ENCODE measurements around the gene SAP25. TPM values are rescaled to one million over a fixed set of nuclear protein-coding genes. Genes with fewer than 3 reads are reported as not detected.
"Not testable (repeated sequence)": the region's sequence is repeated elsewhere in the genome, so short reads cannot be mapped to it uniquely, and the experiment has no call there.

Gene SAP25
- total RNA-seq, 4 donors from 2014 or later: 2.4 to 8.4 (median 4.6) TPM

DNA sequence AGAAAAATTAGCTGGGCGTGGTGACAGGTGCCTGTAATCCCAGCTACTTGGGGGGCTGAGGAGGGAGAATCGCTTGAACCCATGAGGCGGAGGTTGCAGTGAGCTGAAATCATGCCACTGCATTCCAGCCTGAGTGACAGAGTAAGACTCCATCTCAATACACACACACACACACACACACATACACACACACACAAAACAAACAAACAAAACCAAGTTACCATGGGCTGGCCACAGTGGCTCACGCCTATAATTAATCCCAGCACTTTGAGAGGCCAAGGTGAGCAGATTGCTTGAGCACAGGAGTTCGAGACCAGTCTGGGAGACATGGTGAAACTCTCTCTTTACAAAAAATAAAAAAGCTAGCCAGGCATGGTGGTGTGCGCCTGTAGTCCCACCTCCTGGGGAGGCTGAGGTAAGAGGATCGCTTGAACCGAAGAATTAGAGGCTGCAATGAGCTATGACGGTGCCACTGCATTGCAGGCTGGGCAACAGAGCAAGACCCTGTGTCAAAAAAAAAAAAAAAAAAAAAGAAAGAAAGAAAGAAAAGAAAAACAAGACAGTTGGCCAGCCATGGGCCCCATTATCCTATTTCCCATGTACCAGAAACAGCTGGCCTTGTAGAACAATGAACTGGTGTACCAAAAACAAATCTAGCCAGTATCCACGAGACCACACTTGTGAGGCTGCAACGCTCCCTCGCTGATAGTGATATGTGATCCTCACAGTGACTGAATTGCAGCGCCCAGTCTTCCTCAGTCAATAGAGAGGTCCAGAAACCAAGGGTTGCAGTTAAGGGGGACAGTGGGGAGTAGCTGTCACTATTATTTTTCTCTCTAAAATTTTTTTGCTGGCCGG lies 41.3 kb downstream of the SAP25 start:
- TF ChIP-seq EP300 (IDR thresholded peaks at IDR 0.05): no peak
- no peak for TF ChIP-seq POLR2A (IDR thresholded peaks at IDR 0.05)
- TF ChIP-seq, protein P1, sequence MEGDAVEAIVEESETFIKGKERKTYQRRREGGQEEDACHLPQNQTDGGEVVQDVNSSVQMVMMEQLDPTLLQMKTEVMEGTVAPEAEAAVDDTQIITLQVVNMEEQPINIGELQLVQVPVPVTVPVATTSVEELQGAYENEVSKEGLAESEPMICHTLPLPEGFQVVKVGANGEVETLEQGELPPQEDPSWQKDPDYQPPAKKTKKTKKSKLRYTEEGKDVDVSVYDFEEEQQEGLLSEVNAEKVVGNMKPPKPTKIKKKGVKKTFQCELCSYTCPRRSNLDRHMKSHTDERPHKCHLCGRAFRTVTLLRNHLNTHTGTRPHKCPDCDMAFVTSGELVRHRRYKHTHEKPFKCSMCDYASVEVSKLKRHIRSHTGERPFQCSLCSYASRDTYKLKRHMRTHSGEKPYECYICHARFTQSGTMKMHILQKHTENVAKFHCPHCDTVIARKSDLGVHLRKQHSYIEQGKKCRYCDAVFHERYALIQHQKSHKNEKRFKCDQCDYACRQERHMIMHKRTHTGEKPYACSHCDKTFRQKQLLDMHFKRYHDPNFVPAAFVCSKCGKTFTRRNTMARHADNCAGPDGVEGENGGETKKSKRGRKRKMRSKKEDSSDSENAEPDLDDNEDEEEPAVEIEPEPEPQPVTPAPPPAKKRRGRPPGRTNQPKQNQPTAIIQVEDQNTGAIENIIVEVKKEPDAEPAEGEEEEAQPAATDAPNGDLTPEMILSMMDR (IDR thresholded peaks at IDR 0.05): no peak
- no peaks in the 10 kb centered on the region for H3K27me3 ChIP-seq
- no peaks in the 10 kb centered on the region for H3K9me3 ChIP-seq
- H3K4me1 ChIP-seq: no peaks in the 10 kb centered on the region
- WGBS, 2 donors: 87% methylated on average over 14 of the region's 14 CpGs
- no peak overlapping the region for H3K27ac ChIP-seq
- H3K36me3 ChIP-seq: no peaks in the 10 kb centered on the region
- no peak overlapping the region for H3K4me3 ChIP-seq
- no peak for DNase-seq (ENCODE audit: low spot score in 2 of 2)

DNA sequence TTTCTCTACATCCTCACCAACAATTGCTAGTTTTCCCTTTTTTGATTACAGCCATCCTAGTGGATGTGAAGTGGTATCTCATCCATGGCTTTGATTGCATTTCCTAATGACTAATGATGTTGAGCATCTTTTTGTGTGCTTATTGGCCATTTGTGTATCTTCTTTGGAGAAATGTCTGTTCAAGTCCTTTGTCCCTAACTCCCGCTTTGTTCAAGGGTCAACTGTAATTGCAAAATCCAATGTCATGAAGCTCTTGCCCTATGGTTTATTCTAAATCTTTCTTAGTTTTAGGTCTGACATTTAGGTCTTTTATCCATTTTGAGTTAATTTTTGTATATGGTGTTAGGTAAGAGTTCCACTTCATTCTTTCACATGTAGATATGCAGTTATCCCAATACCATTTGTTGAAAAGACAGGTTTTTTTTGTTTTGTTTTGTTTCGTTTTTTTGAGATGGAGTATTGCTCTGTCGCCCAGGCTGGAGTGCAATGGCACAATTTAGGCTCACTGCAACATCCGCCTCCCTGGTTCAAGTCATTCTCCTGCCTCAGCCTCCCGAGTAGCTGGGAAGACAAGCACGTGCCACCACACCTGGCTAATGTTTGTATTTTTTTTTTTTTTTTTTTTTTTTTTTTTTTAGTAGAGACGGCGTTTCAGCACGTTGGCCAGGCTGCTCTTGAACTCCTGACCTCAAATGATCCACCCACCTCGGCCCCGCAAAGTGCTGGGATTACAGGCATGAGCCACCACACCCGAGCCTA lies 45.4 kb downstream of the SAP25 start:
- 78 to 84% methylated on average over 12 of the region's 12 CpGs for WGBS, 2 donors
- not testable (repeated sequence) for H3K4me1 ChIP-seq; DNase-seq (ENCODE audit: low spot score in 2 of 2)

DNA sequence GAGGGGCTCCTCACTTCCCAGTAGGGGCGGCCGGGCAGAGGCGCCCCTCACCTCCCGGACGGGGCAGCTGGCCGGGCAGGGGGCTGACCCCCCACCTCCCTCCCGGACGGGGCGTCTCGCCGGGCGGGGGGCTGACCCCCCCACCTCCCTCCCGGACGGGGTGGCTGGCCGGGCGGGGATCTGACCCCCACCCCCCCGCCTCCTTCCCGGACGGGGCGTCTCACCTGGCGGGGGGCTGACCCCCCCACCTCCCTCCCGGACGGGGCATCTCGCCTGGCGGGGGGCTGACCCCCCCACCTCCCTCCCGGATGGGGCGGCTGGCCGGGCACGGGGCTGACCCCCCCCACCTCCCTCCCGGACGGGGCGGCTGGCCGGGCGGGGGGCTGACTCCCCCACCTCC lies 50.5 kb downstream of the SAP25 start:
- not testable (repeated sequence) for H3K27me3 ChIP-seq; H3K9me3 ChIP-seq; H3K36me3 ChIP-seq; H3K4me1 ChIP-seq; H3K27ac ChIP-seq; DNase-seq (ENCODE audit: low spot score in 2 of 2); H3K4me3 ChIP-seq
- no CpG with 5 or more reads among the region's 34 CpGs for WGBS, 2 donors

More for the DNA sequence above, 45.4 kb downstream of the SAP25 start:
- H3K36me3 ChIP-seq, H3K9me3 ChIP-seq, H3K27me3 ChIP-seq, H3K4me3 ChIP-seq, H3K27ac ChIP-seq: not testable (repeated sequence)

Small RNA genes within 50 kb of the gene (small RNA-seq; reads per million reads assigned to genes)
- not detected for gene RN7SL416P
- gene SAP25: not detected

Other genes with a start within 250 kb of the SAP25 start
- 100 to 1,000 TPM; 107 to 152 (median 132) TPM for gene PILRB, start 215.8 kb downstream of the SAP25 start, total RNA-seq
- 10 to 100 TPM; 10.9 to 27.3 (median 15.8) TPM for gene PILRA, start 200.4 kb downstream of the SAP25 start, total RNA-seq
- gene ZCWPW1, start 145.2 kb downstream of the SAP25 start, total RNA-seq: 1 to 10 TPM; 3.6 to 7.3 (median 4.9) TPM
- gene MEPCE, start 144.1 kb downstream of the SAP25 start, total RNA-seq: 10 to 100 TPM; 39.5 to 50.2 (median 46.6) TPM
- 10 to 100 TPM; 44.3 to 85.8 (median 53.3) TPM for gene PPP1R35, start 137.4 kb downstream of the SAP25 start, total RNA-seq
- 1 to 10 TPM in 3 of 4 donors, not detected in 1; 1.5 to 2.1 (median 1.8) TPM for gene SPACDR, start 109.6 kb downstream of the SAP25 start, total RNA-seq
- 100 to 1,000 TPM; 154 to 224 (median 188) TPM for gene TSC22D4, start 94.7 kb downstream of the SAP25 start, total RNA-seq
- 10 to 100 TPM in 3 of 4 donors, 1 to 10 TPM in 1; 8.8 to 21.3 (median 11.4) TPM for gene NYAP1, start 90.0 kb downstream of the SAP25 start, total RNA-seq
- 10 to 100 TPM; 17.1 to 54.6 (median 35.0) TPM for gene AGFG2, start 34.7 kb downstream of the SAP25 start, total RNA-seq
- gene LRCH4, start 12.2 kb upstream of the SAP25 start, total RNA-seq: 100 to 1,000 TPM; 135 to 174 (median 170) TPM
- 1 to 10 TPM in 1 of 4 donors, under 1 TPM in 2, not detected in 1; 0.30 to 2.2 (median 0.84) TPM for gene FBXO24, start 12.4 kb upstream of the SAP25 start, total RNA-seq
- 100 to 1,000 TPM in 3 of 4 donors, 10 to 100 TPM in 1; 55.9 to 155 (median 125) TPM for gene PCOLCE, start 28.5 kb upstream of the SAP25 start, total RNA-seq
- gene MOSPD3, start 38.6 kb upstream of the SAP25 start, total RNA-seq: 10 to 100 TPM in 3 of 4 donors, 1 to 10 TPM in 1; 9.4 to 31.2 (median 24.3) TPM
- gene TFR2, start 67.7 kb upstream of the SAP25 start, total RNA-seq: 1 to 10 TPM in 1 of 4 donors, not detected in 3; 2.1 TPM
- not detected for gene ACTL6B, start 82.5 kb upstream of the SAP25 start, total RNA-seq
- gene GNB2, start 99.8 kb upstream of the SAP25 start, total RNA-seq: 100 to 1,000 TPM; 185 to 290 (median 248) TPM
- 10 to 100 TPM; 50.9 to 98.1 (median 64.7) TPM for gene GIGYF1, start 120.3 kb upstream of the SAP25 start, total RNA-seq
- gene POP7, start 132.2 kb upstream of the SAP25 start, total RNA-seq: 10 to 100 TPM; 23.1 to 50.7 (median 35.6) TPM
- under 1 TPM in 2 of 4 donors, not detected in 2; 0.30 to 0.59 TPM for gene EPO, start 146.6 kb upstream of the SAP25 start, total RNA-seq
- gene ZAN, start 159.7 kb upstream of the SAP25 start, total RNA-seq: not detected

Data from tibial nerve (tissue), 4 donors.